GM19099 (cell line): Measurements from ENCODE around the gene TNFRSF12A.

Experiments
- POLR2A ChIP-seq: IDR thresholded peaks from 3 replicates; pipeline ENCODE4 v1.6.1; 2011; ENCODE audit warnings: low read depth; ENCODE audit not compliant: insufficient read length; ENCODE audit errors: extremely low read depth

The TNFRSF12A gene

GRCh38 chr16:3020247-3020603, at the start of gene TNFRSF12A:
Gene TNFRSF12A (plus strand): TSS chr16:3020368. CDS start chr16:3020398, 30 bp downstream.
- TF ChIP-seq POLR2A: peak; percentile 81

- TF ChIP-seq POLR2A: no peak
These were observed 49.6 kb upstream of the TNFRSF12A start for GRCh38 chr16:2970563-2970962.

GRCh38 chr16:2971134-2971984, 48.8 kb upstream of the TNFRSF12A start:
- no peak for TF ChIP-seq POLR2A

- peak; percentile 12 for TF ChIP-seq POLR2A
These were observed 48.0 kb upstream of the TNFRSF12A start for GRCh38 chr16:2971985-2972784.

- TF ChIP-seq POLR2A: peak; percentile 6
These were observed 47.1 kb upstream of the TNFRSF12A start for GRCh38 chr16:2973093-2973492.

- TF ChIP-seq POLR2A: peak; percentile 18
These were observed 46.4 kb upstream of the TNFRSF12A start for GRCh38 chr16:2973605-2974318.

GRCh38 chr16:2974319-2975056, 45.7 kb upstream of the TNFRSF12A start:
- TF ChIP-seq POLR2A: no peak

- TF ChIP-seq POLR2A: no peak
These were observed 44.9 kb upstream of the TNFRSF12A start for GRCh38 chr16:2975161-2975795.

- no peak for TF ChIP-seq POLR2A
These were observed 44.0 kb upstream of the TNFRSF12A start for GRCh38 chr16:2976201-2976600.

GRCh38 chr16:2976673-2977072, 43.5 kb upstream of the TNFRSF12A start:
- no peak for TF ChIP-seq POLR2A

GRCh38 chr16:2977440-2977839, 42.7 kb upstream of the TNFRSF12A start:
- no peak for TF ChIP-seq POLR2A

GRCh38 chr16:2979669-2980226, 40.4 kb upstream of the TNFRSF12A start:
- TF ChIP-seq POLR2A: no peak

- TF ChIP-seq POLR2A: peak; percentile 97
These were observed 39.7 kb upstream of the TNFRSF12A start, which contains the start of gene PKMYT1 for GRCh38 chr16:2980227-2981176. Gene PKMYT1 (minus strand): TSS chr16:2980446. CDS start chr16:2979657, 789 bp downstream.
